ENCODE results near the gene IL17REL. TPM values are rescaled to one million over a fixed set of nuclear protein-coding genes. Genes with fewer than 3 reads are reported as not detected.

IL17REL gene
- total and polyA plus RNA-seq, 2 of the 13 experiments (the other 11 are each of a cell fraction or from before 2014, with no cell fraction given), result not detected

DNA sequence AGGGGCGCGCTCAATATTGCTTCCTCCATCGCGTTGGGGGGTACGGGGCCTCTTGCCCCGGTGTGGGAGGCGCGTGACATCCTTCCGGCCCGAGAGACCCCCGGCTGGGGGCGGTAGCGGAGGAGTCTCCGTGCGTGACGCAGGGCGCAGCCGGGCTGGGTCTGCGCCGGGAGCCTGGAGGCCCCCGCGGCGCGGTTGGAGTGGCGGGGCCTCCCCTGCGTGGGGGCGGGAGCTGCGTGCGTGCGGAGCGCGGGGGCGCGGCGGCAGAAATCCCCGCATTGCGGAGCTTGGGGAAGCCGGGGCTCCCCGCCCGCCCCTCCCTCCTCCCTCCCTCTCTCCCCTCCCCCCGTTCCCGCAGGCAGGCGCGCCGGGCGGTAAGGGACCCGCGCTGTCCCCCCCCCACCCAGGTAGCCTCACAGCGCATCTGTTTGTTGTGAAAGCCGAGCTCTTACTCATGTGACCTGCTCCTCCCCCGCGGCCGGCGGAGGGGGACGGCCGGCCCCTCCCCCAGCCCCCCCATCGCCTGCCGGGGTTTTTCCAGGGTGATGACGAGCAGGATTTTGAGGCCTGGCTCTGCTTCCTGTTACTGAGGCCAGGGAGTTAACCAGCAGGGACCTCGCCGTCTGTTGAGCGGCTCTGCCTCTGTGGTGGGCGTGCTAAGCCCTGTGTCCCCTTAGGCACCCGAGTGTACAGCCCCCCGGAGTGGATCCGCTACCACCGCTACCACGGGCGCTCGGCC is 50.4 kb downstream of the IL17REL start (continued):
- no peak for TF ChIP-seq ZFP36L1 (CRISPR knock-in tag; IDR thresholded peaks at IDR 0.05)
- no peak for TF ChIP-seq ZSCAN12 (CRISPR knock-in tag; IDR thresholded peaks at IDR 0.05)
- TF ChIP-seq, protein P1, sequence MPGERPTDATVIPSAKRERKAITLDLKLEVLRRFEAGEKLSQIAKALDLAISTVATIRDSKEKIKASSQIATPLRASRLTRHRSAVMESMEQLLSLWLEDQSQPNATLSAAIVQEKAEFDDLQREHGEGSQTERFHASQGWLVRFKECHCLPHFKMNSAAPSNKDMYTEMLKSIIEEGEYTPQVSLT (CRISPR knock-in tag; IDR thresholded peaks at IDR 0.05; ENCODE audit: borderline replicate concordance, low read depth), result no peak
- no peak for TF ChIP-seq KDM4B (CRISPR knock-in tag; IDR thresholded peaks at IDR 0.05)
- peak; percentile 95 for TF ChIP-seq SIX4 (CRISPR knock-in tag; IDR thresholded peaks at IDR 0.05)
- TF ChIP-seq ZNF850 (CRISPR knock-in tag; conservative IDR thresholded peaks at IDR 0.05), result no peak
- TF ChIP-seq RXRA (CRISPR knock-in tag; IDR thresholded peaks at IDR 0.05), result no peak
- TF ChIP-seq MZF1 (CRISPR knock-in tag; IDR thresholded peaks at IDR 0.05; ENCODE audit: borderline replicate concordance), result 0 out of 2 replicates have a peak, but pooled peaks have one; percentile 31
- TF ChIP-seq ZNF768 (CRISPR knock-in tag; IDR thresholded peaks at IDR 0.05), result no peak
- TF ChIP-seq, protein P2, sequence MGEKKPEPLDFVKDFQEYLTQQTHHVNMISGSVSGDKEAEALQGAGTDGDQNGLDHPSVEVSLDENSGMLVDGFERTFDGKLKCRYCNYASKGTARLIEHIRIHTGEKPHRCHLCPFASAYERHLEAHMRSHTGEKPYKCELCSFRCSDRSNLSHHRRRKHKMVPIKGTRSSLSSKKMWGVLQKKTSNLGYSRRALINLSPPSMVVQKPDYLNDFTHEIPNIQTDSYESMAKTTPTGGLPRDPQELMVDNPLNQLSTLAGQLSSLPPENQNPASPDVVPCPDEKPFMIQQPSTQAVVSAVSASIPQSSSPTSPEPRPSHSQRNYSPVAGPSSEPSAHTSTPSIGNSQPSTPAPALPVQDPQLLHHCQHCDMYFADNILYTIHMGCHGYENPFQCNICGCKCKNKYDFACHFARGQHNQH (CRISPR knock-in tag; IDR thresholded peaks at IDR 0.05), result no peak
- TF ChIP-seq ZNF329 (CRISPR knock-in tag; IDR thresholded peaks at IDR 0.05; ENCODE audit: low read depth), result no peak
- no peak for TF ChIP-seq SRF (IDR thresholded peaks at IDR 0.05; ENCODE audit: low read depth, low read length)
- TF ChIP-seq SOX5 (CRISPR knock-in tag; IDR thresholded peaks at IDR 0.05; ENCODE audit: borderline replicate concordance), result no peak
- TF ChIP-seq, protein P3, sequence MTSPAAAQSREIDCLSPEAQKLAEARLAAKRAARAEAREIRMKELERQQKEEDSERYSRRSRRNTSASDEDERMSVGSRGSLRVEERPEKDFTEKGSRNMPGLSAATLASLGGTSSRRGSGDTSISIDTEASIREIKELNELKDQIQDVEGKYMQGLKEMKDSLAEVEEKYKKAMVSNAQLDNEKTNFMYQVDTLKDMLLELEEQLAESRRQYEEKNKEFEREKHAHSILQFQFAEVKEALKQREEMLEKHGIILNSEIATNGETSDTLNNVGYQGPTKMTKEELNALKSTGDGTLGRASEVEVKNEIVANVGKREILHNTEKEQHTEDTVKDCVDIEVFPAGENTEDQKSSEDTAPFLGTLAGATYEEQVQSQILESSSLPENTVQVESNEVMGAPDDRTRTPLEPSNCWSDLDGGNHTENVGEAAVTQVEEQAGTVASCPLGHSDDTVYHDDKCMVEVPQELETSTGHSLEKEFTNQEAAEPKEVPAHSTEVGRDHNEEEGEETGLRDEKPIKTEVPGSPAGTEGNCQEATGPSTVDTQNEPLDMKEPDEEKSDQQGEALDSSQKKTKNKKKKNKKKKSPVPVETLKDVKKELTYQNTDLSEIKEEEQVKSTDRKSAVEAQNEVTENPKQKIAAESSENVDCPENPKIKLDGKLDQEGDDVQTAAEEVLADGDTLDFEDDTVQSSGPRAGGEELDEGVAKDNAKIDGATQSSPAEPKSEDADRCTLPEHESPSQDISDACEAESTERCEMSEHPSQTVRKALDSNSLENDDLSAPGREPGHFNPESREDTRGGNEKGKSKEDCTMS (CRISPR knock-in tag; conservative IDR thresholded peaks at IDR 0.05), result no peak
- no peak for TF ChIP-seq GABPA (IDR thresholded peaks at IDR 0.05; ENCODE audit: low read depth, low read length)
- no peak; the same call in 1 of the 2 replicates for TF ChIP-seq GABPA (CRISPR knock-in tag; IDR thresholded peaks at IDR 0.05; ENCODE audit: low read depth)
- TF ChIP-seq ZNF644 (CRISPR knock-in tag; IDR thresholded peaks at IDR 0.05; ENCODE audit: low read depth), result no peak
- TF ChIP-seq, protein P4, sequence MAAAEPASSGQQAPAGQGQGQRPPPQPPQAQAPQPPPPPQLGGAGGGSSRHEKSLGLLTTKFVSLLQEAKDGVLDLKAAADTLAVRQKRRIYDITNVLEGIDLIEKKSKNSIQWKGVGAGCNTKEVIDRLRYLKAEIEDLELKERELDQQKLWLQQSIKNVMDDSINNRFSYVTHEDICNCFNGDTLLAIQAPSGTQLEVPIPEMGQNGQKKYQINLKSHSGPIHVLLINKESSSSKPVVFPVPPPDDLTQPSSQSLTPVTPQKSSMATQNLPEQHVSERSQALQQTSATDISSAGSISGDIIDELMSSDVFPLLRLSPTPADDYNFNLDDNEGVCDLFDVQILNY (CRISPR knock-in tag; conservative IDR thresholded peaks at IDR 0.05), result no peak
- TF ChIP-seq NFIC (IDR thresholded peaks at IDR 0.05; ENCODE audit: low read length), result no peak
- peak; percentile 92; the same call in 1 of the 2 replicates for TF ChIP-seq MAZ (IDR thresholded peaks at IDR 0.05; ENCODE audit: borderline replicate concordance, low read depth, low read length)
- no peak for TF ChIP-seq MAZ (CRISPR knock-in tag; IDR thresholded peaks at IDR 0.05; ENCODE audit: low read depth)
- no peak for TF ChIP-seq TBX3 (IDR thresholded peaks at IDR 0.05; ENCODE audit: borderline replicate concordance)
- TF ChIP-seq, protein P5, sequence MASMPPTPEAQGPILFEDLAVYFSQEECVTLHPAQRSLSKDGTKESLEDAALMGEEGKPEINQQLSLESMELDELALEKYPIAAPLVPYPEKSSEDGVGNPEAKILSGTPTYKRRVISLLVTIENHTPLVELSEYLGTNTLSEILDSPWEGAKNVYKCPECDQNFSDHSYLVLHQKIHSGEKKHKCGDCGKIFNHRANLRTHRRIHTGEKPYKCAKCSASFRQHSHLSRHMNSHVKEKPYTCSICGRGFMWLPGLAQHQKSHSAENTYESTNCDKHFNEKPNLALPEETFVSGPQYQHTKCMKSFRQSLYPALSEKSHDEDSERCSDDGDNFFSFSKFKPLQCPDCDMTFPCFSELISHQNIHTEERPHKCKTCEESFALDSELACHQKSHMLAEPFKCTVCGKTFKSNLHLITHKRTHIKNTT (CRISPR knock-in tag; IDR thresholded peaks at IDR 0.05), result no peak
- TF ChIP-seq SMAD3 (CRISPR knock-in tag; IDR thresholded peaks at IDR 0.05), result no peak
- TF ChIP-seq NR2F6 (IDR thresholded peaks at IDR 0.05), result no peak
- TF ChIP-seq NR2F6 (CRISPR knock-in tag; IDR thresholded peaks at IDR 0.05), result no peak
- no peak for TF ChIP-seq RNF2 (conservative IDR thresholded peaks at IDR 0.05; ENCODE audit: low read depth)
- no peak for TF ChIP-seq CBFB (CRISPR knock-in tag; IDR thresholded peaks at IDR 0.05)

Data from HepG2 (cell line).